Endothelial cell (in vitro differentiated cells): Measurements from ENCODE around the gene ZDHHC16. TPM values are rescaled to one million over a fixed set of nuclear protein-coding genes. Genes with fewer than 3 reads are reported as not detected.
A peak's percentile ranks its signal among the peaks of the same experiment; 100 is the strongest.

Source experiments
- DNase-seq: peaks from one replicate; pipeline ENCODE4 v3.0.0; 2021; ENCODE audit warnings: low spot score
- H3K27ac Mint-ChIP-seq: one replicate; pipeline ENCODE4 v1.8.0; 2021; ENCODE audit warnings: mixed read lengths, inconsistent platforms; ENCODE audit not compliant: unreplicated experiment
- H3K27me3 Mint-ChIP-seq: one replicate; pipeline ENCODE4 v1.8.0; 2021; ENCODE audit warnings: mild to moderate bottlenecking, moderate library complexity, mixed read lengths, inconsistent platforms; ENCODE audit not compliant: unreplicated experiment
- H3K36me3 Mint-ChIP-seq: one replicate; pipeline ENCODE4 v1.8.0; 2021; ENCODE audit warnings: mild to moderate bottlenecking, low read depth, mixed read lengths, inconsistent platforms; ENCODE audit not compliant: unreplicated experiment
- H3K4me1 Mint-ChIP-seq: one replicate; pipeline ENCODE4 v1.8.0; 2021; ENCODE audit warnings: mild to moderate bottlenecking, mixed read lengths, inconsistent platforms; ENCODE audit not compliant: unreplicated experiment
- H3K4me3 Mint-ChIP-seq: one replicate; pipeline ENCODE4 v1.8.0; 2021; ENCODE audit warnings: mild to moderate bottlenecking, mixed read lengths, inconsistent platforms; ENCODE audit not compliant: unreplicated experiment
- H3K9me3 Mint-ChIP-seq: one replicate; pipeline ENCODE4 v1.8.0; 2021; ENCODE audit warnings: mixed read lengths, inconsistent platforms; ENCODE audit not compliant: unreplicated experiment
- total RNA-seq: library from RNA; stranded (reverse); fragmentation: NEBNext Ultra II Directional; extraction: Animal tissue kit (Norgen Biotek cat#: 25700); gene quantifications from one replicate; pipeline ENCODE4 v1.2.1, GENCODE V29; 2021; ENCODE audit not compliant: unreplicated experiment
- TF ChIP-seq, protein P1 (sequence below): fragments of 200-600 bp; sonication (generic); IDR thresholded peaks from one replicate; pipeline ENCODE4 v1.5.0; 2021; ENCODE audit warnings: antibody characterized with exemption; ENCODE audit not compliant: unreplicated experiment

ZDHHC16 gene
- total RNA-seq, 1 donor from 2014 or later: 45.0 TPM

DNA sequence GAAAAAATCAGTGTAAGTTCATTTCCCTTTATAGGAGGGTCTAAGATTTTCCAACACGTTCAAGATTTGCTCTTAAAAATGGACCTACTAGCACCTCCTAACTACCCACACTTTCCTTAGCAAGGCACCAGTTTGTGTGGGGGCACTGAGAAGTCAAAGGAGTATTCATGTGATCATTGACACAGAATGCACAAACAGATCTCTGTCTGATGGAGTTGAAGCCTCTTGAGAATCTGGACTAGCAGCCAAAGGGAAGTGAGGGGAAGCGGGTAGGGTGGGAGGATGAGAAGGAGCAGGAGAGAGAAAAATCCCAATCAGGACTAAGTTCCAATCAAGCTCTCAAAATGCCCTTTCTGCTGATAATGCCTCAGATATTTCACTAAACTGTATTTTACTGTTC lies 48.2 kb downstream of the ZDHHC16 start:
- H3K27me3 Mint-ChIP-seq: peaks cover 4% of the 10 kb centered on the region
- H3K9me3 Mint-ChIP-seq: no peaks in the 10 kb centered on the region
- H3K4me3 Mint-ChIP-seq: no peak overlapping the region
- TF ChIP-seq, protein P1, sequence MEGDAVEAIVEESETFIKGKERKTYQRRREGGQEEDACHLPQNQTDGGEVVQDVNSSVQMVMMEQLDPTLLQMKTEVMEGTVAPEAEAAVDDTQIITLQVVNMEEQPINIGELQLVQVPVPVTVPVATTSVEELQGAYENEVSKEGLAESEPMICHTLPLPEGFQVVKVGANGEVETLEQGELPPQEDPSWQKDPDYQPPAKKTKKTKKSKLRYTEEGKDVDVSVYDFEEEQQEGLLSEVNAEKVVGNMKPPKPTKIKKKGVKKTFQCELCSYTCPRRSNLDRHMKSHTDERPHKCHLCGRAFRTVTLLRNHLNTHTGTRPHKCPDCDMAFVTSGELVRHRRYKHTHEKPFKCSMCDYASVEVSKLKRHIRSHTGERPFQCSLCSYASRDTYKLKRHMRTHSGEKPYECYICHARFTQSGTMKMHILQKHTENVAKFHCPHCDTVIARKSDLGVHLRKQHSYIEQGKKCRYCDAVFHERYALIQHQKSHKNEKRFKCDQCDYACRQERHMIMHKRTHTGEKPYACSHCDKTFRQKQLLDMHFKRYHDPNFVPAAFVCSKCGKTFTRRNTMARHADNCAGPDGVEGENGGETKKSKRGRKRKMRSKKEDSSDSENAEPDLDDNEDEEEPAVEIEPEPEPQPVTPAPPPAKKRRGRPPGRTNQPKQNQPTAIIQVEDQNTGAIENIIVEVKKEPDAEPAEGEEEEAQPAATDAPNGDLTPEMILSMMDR: no peak
- H3K4me1 Mint-ChIP-seq: peaks cover 28% of the 10 kb centered on the region
- DNase-seq: no peak
- no peaks in the 10 kb centered on the region for H3K36me3 Mint-ChIP-seq
- H3K27ac Mint-ChIP-seq: no peak overlapping the region

DNA sequence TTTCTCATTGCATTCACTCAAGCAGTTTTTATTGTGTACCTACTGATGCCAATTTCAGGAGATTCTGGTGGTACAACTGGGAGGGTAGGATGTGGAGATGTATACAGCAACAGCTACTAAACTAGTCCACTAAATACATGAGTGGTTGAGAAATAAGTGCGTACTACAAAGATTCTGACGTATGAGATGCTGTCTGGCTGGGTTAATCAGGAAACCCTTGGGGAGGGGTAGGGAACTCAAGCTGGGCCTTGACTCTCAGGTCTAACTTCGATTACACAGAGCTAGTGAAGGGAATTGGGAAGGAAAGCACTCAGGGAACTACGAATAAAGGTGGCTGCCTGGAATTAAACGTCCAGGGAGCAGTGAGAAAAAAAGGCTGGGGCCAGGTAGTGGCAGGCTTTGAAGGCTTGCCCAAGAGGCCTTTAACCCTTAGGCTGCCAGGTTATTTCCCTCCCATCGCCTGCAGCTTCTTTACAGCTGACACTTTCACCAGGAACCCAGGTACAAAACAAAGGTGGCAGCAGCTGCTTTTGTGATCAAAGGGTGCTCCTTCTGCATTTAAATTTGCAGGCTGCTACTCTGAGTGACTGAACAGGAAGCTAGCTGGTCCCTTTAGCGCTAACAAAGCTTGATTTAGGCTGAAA lies 49.0 kb downstream of the ZDHHC16 start:
- no peak for DNase-seq

DNA sequence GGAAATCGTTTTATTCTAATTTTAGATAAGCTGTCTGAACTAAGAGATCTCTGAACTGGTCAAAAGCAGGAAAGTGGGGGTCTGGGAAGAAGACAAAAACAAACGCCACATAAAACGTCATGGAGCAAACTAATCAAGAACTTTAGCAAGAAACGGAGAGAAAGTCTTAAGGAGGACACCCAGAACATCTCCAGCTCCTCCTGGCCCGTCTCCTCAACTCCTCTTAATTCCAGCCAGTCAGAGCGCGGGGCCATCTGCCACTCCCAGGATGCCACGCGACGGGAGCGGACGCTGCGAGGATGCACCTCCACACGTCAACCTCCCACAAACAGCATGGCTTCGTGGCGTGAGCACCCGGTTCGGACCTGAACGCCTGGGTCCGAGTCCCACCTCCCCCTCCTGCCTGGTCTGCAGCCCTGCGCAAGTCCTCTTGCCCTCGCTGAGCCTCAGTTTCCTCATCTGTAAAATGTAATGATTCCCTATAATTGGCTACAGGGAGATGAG lies 51.6 kb downstream of the ZDHHC16 start:
- peak; percentile 64 for DNase-seq
- Mint-ChIP-seq H3K27me3 (peaks cover 25% of the 10 kb centered on the region), H3K27ac (peak overlapping the region; percentile 85), H3K9me3 (no peaks in the 10 kb centered on the region), H3K4me3 (peak overlapping the region; percentile 95), H3K4me1 (peaks cover 54% of the 10 kb centered on the region), H3K36me3 (peaks cover 7% of the 10 kb centered on the region)
- TF ChIP-seq, protein P1: no peak

More for the DNA sequence above, 49.0 kb downstream of the ZDHHC16 start:
- Mint-ChIP-seq H3K9me3 (no peaks in the 10 kb centered on the region), H3K27me3 (peaks cover 9% of the 10 kb centered on the region), H3K27ac (peak overlapping the region; percentile 75), H3K4me3 (no peak overlapping the region), H3K4me1 (peaks cover 31% of the 10 kb centered on the region), H3K36me3 (no peaks in the 10 kb centered on the region)
- TF ChIP-seq, protein P1: no peak

DNA sequence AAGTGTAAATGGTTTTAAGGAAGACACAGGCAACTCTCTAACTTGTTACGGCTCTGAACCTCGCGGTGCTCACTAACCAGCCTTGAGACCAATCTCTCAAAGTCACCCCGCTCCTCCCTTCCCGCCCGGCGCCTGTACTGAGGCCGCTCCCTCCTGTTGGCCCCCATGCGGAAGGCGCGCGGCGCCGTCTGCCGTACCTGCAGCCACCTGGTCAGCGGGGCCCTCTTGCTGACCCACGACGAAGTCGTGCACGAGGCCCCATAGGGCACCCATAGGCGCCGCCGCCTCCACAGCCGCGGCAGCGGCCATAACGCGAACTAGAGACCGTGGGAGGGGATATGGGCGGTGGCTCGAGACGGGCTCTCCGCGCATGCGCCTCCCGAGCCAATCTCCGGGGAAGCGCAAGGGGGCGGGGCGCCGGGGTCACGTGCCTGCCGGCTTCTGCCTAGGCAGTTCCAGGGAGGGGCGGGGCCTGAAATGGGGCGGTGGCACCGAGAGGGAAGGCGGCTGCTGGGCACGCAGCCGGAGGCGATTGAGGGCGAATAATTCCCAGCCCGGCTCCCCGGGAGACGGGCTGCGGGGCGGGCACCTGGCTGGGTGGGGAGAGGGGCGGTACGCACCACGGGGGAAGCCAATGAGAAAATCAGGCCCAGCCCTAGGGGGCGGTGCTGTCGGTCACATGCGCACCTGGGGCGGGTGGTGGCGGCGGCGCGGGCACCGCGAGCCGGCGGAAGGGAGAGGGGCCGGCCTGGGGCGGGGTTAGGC lies 52.3 kb downstream of the ZDHHC16 start, which contains the start of gene MMS19:
Gene MMS19 (minus strand): TSS at position 347 of the 765 bp plus-strand sequence. CDS start 38 bp downstream, at position 309.
- H3K4me1 Mint-ChIP-seq: peaks cover 54% of the 10 kb centered on the region
- TF ChIP-seq, protein P1: peak; percentile 36

More for the DNA sequence above, 52.3 kb downstream of the ZDHHC16 start, which contains the start of gene MMS19:
- Mint-ChIP-seq H3K27me3 (peaks cover 25% of the 10 kb centered on the region), H3K36me3 (peaks cover 7% of the 10 kb centered on the region), H3K4me3 (peak within 1 kb of the TSS; percentile 95), H3K9me3 (no peaks in the 10 kb centered on the region), H3K27ac (peak within 1 kb of the TSS; percentile 85)
- DNase-seq: peak; percentile 100
